ENCODE results near the gene FCSK.
A peak's percentile ranks its signal among the peaks of the same experiment; 100 is the strongest.
"Not testable (repeated sequence)": the region's sequence is repeated elsewhere in the genome, so short reads cannot be mapped to it uniquely, and the experiment has no call there.

FCSK gene

GRCh38 chr16:70522216-70523075 is 68.1 kb downstream of the FCSK start:
- FAIRE-seq (no peak), DNase-seq (ENCODE audit: low spot score) (no peak)

- peak; percentile 69 for DNase-seq (ENCODE audit: low spot score)
- peak; percentile 78 for FAIRE-seq
Measured at GRCh38 chr16:70523076-70523742, 68.8 kb downstream of the FCSK start, which contains the start of gene COG4. Gene COG4, minus strand, starts transcription at chr16:70523554. Its CDS starts 11 bp downstream, at chr16:70523543.

- FAIRE-seq, result no peak
- peak; percentile 12 for DNase-seq (ENCODE audit: low spot score)
Measured at GRCh38 chr16:70523743-70524398, 69.5 kb downstream of the FCSK start, which contains the start of gene SF3B3. Gene SF3B3, plus strand, starts transcription at chr16:70523816. Its CDS starts 2,841 bp downstream, at chr16:70526657.

GRCh38 chr16:70524399-70524825 is 70.0 kb downstream of the FCSK start:
- not testable (repeated sequence) for FAIRE-seq

GRCh38 chr16:70526403-70526802 is 72.0 kb downstream of the FCSK start:
- DNase-seq (ENCODE audit: low spot score) (no peak), FAIRE-seq (no peak)

More at GRCh38 chr16:70524399-70524825, 70.0 kb downstream of the FCSK start:
- not testable (repeated sequence) for DNase-seq (ENCODE audit: low spot score)

- no peak for DNase-seq (ENCODE audit: low spot score)
- no peak for FAIRE-seq
Measured at GRCh38 chr16:70527315-70527996, 73.1 kb downstream of the FCSK start.

- FAIRE-seq, result peak; percentile 77
- peak; percentile 45 for DNase-seq (ENCODE audit: low spot score)
Measured at GRCh38 chr16:70529051-70529777, 74.8 kb downstream of the FCSK start.

All from RCC 7860 (cell line).